Testis (tissue), 2 donors: Measurements from ENCODE around the gene PVALEF.

Experiments
- CTCF ChIP-seq, 3 experiments: fragments of 450-650 bp in 2 of 3; fragments of 200-600 bp in 1 of 3; sonication (generic) in 1 of 3; IDR thresholded peaks; one replicate each; pipeline ENCODE4 v1.5.1; 2016 to 2019; ENCODE audit warnings: antibody characterized with exemption in 3 of 3, mild to moderate bottlenecking in 2 of 3, moderate library complexity in 1 of 3
- POLR2A ChIP-seq: fragments of 450-650 bp; IDR thresholded peaks from one replicate; pipeline ENCODE4 v1.6.1; 2017; ENCODE audit warnings: antibody characterized with exemption, mild to moderate bottlenecking, moderate library complexity

- TF ChIP-seq CTCF (IDR thresholded peaks at IDR 0.05) (no peak), POLR2A (no peak)
Measured at GRCh38 chr17:81121841-81122733, 43.2 kb upstream of the PVALEF start.
